ENCODE data around the gene ELL.

Gene ELL

GRCh38 chr19:18397242-18398202 is 124.3 kb downstream of the ELL start, which contains the start of gene LRRC25:
Gene LRRC25, minus strand, starts transcription at chr19:18397622. Its CDS starts 659 bp downstream, at chr19:18396963.
- Histone ChIP-seq H3K9me3 (no peaks in the 10 kb centered on the region), H3K36me3 (no peaks in the 10 kb centered on the region), H3K4me3 (no peak within 1 kb of the TSS), H3K4me1 (peaks cover 31% of the 10 kb centered on the region), H3K27me3 (peaks cover 12% of the 10 kb centered on the region; the same call in 1 of the 2 replicates), H3K4me2 (peak within 1 kb of the TSS; percentile 45), H3K9ac (no peak within 1 kb of the TSS), H4K20me1 (no peaks in the 10 kb centered on the region), H3K27ac (no peak within 1 kb of the TSS)
- no peak for TF ChIP-seq Cebpa-rat (IDR thresholded peaks at IDR 0.05)

GRCh38 chr19:18396471-18397241 is 125.2 kb downstream of the ELL start:
- Histone ChIP-seq H3K4me2 (peak overlapping the region; percentile 45), H3K4me3 (no peak overlapping the region), H3K9me3 (no peaks in the 10 kb centered on the region), H3K27ac (no peak overlapping the region), H4K20me1 (no peaks in the 10 kb centered on the region), H3K36me3 (no peaks in the 10 kb centered on the region), H3K9ac (no peak overlapping the region), H3K27me3 (peaks cover 21% of the 10 kb centered on the region; the same call in 1 of the 2 replicates), H3K4me1 (peaks cover 28% of the 10 kb centered on the region)
- no peak for TF ChIP-seq Cebpa-rat (IDR thresholded peaks at IDR 0.05)

GRCh38 chr19:18393836-18394235 is 128.0 kb downstream of the ELL start:
- Histone ChIP-seq H3K27me3 (peaks cover 36% of the 10 kb centered on the region; the same call in 1 of the 2 replicates), H3K4me2 (no peak overlapping the region), H3K9me3 (no peaks in the 10 kb centered on the region), H4K20me1 (no peaks in the 10 kb centered on the region), H3K36me3 (no peaks in the 10 kb centered on the region), H3K27ac (no peak overlapping the region), H3K4me1 (peaks cover 26% of the 10 kb centered on the region), H3K9ac (no peak overlapping the region), H3K4me3 (no peak overlapping the region)
- no peak for TF ChIP-seq Cebpa-rat (IDR thresholded peaks at IDR 0.05)

GRCh38 chr19:18392926-18393325 is 128.9 kb downstream of the ELL start:
- peaks cover 38% of the 10 kb centered on the region; the same call in 1 of the 2 replicates for H3K27me3 ChIP-seq
- no peaks in the 10 kb centered on the region for H3K36me3 ChIP-seq
- no peaks in the 10 kb centered on the region for H3K9me3 ChIP-seq
- H4K20me1 ChIP-seq: no peaks in the 10 kb centered on the region
- no peak overlapping the region for H3K9ac ChIP-seq
- no peak overlapping the region for H3K27ac ChIP-seq
- peaks cover 34% of the 10 kb centered on the region for H3K4me1 ChIP-seq
- no peak overlapping the region for H3K4me3 ChIP-seq
- TF ChIP-seq Cebpa-rat (IDR thresholded peaks at IDR 0.05): no peak
- peak overlapping the region; percentile 40; the same call in 1 of the 2 replicates for H3K4me2 ChIP-seq
